ENCODE results near the gene GPR183. TPM values are rescaled to one million over a fixed set of nuclear protein-coding genes. Genes with fewer than 3 reads are reported as not detected.

GPR183 gene
- total and polyA plus RNA-seq, 10 of the 15 experiments (the other 5 are each of a cell fraction or from before 2014, with no cell fraction given): 134 to 669 (median 225) TPM

GRCh38 chr13:99303863-99304521, 3.2 kb downstream of the GPR183 start (continued):
- TF ChIP-seq ZNF592 (IDR thresholded peaks at IDR 0.05) (no peak), RBBP5 (conservative IDR thresholded peaks at IDR 0.05) (no peak), ZNF384 (IDR thresholded peaks at IDR 0.05; ENCODE audit: borderline replicate concordance, low read depth, low read length) (no peak), TAF1 (IDR thresholded peaks at IDR 0.05; ENCODE audit: borderline replicate concordance, low read depth, low read length) (no peak), MLLT1 (IDR thresholded peaks at IDR 0.05) (peak; percentile 92), NR2C2 (IDR thresholded peaks at IDR 0.05; ENCODE audit: borderline replicate concordance, control insufficient read depth, insufficient read length, low read depth) (no peak), HCFC1 (IDR thresholded peaks at IDR 0.05; ENCODE audit: low read length) (no peak), ZNF24 (IDR thresholded peaks at IDR 0.05) (no peak), E2F4 (IDR thresholded peaks at IDR 0.05; ENCODE audit: low read depth, low read length) (peak; percentile 53; the same call in 1 of the 2 replicates), ZNF687 (IDR thresholded peaks at IDR 0.05) (no peak), ATF2 (IDR thresholded peaks at IDR 0.05; ENCODE audit: low read length) (peak; percentile 8; the same call in 1 of the 2 replicates), TCF3 (IDR thresholded peaks at IDR 0.05; ENCODE audit: borderline replicate concordance, insufficient read depth, low read depth, low read length) (no peak), PML (IDR thresholded peaks at IDR 0.05; ENCODE audit: low read length) (peak; percentile 18; the same call in 1 of the 2 replicates), ATF3 (IDR thresholded peaks at IDR 0.05; ENCODE audit: borderline replicate concordance, extremely low read depth, low read depth, low read length) (no peak), PAX8 (IDR thresholded peaks at IDR 0.05) (no peak), SIX5 (IDR thresholded peaks at IDR 0.05; ENCODE audit: low read depth, low read length, severe bottlenecking) (no peak), ZNF622 (IDR thresholded peaks at IDR 0.05) (no peak)

Measured in GM12878 (cell line).